CD4-positive, CD25-positive, alpha-beta regulatory T cell (primary cell): ENCODE data around the gene MCFD2. TPM values are rescaled to one million over a fixed set of nuclear protein-coding genes. Genes with fewer than 3 reads are reported as not detected.
A peak's percentile ranks its signal among the peaks of the same experiment; 100 is the strongest.

Experiments
- ATAC-seq, 2 donors: fragments of 150-1000 bp; cut with Tn5 transposase; one replicate each; pipeline ENCODE4 v1.10.0; 2021; ENCODE audit warnings: low read depth in 2 of 2, moderate number of reproducible peaks in 2 of 2, moderate library complexity in 1 of 2
- DNase-seq, 3 donors: peaks; one replicate each; pipeline versions ENCODE4 v3.0.0 to v3.0.0-alpha.2; 2012 to 2022; ENCODE audit warnings: mixed read lengths in 1 of 3
- H3K27ac ChIP-seq: one replicate; pipeline ENCODE4 v1.7.0; 2013; ENCODE audit warnings: mild to moderate bottlenecking, low read length; ENCODE audit not compliant: insufficient read depth, poor library complexity, severe bottlenecking
- H3K27me3 ChIP-seq: one replicate; pipeline ENCODE4 v1.7.0; 2013; ENCODE audit warnings: low read length; ENCODE audit not compliant: control insufficient read depth, insufficient read depth
- H3K36me3 ChIP-seq: one replicate; pipeline ENCODE4 v1.7.0; 2013; ENCODE audit warnings: mild to moderate bottlenecking, low read length, moderate library complexity; ENCODE audit not compliant: control insufficient read depth, insufficient read depth
- H3K4me1 ChIP-seq: 2 replicates; pipeline ENCODE4 v1.7.0; 2013; ENCODE audit warnings: mild to moderate bottlenecking, low read length; ENCODE audit not compliant: insufficient read depth, control insufficient read depth, poor library complexity, severe bottlenecking
- H3K4me3 ChIP-seq: one replicate; pipeline ENCODE4 v1.7.0; 2013; ENCODE audit warnings: low read depth, mild to moderate bottlenecking, low read length, moderate library complexity
- H3K9me3 ChIP-seq, 2 experiments: 1 replicate in 1 of 2; 2 replicates in 1 of 2; pipeline ENCODE4 v1.7.0; 2013; ENCODE audit warnings: low read length in 2 of 2, mild to moderate bottlenecking in 1 of 2, moderate library complexity in 1 of 2; ENCODE audit not compliant: control insufficient read depth in 2 of 2
- H3K27ac Mint-ChIP-seq, 3 donors: one replicate each; pipeline ENCODE4 v1.8.0; 2020 to 2022; ENCODE audit warnings: mild to moderate bottlenecking in 3 of 3, mixed read lengths in 3 of 3, moderate library complexity in 2 of 3
- H3K27me3 Mint-ChIP-seq: one replicate; pipeline ENCODE4 v1.8.0; 2022; ENCODE audit warnings: mild to moderate bottlenecking, mixed read lengths
- H3K36me3 Mint-ChIP-seq: one replicate; pipeline ENCODE4 v1.8.0; 2020; ENCODE audit warnings: mixed read lengths
- H3K4me1 Mint-ChIP-seq, 4 donors: one replicate each; pipeline ENCODE4 v1.8.0; 2020 to 2022; ENCODE audit warnings: mixed read lengths in 4 of 4, mild to moderate bottlenecking in 1 of 4
- H3K4me3 Mint-ChIP-seq, 4 donors: one replicate each; pipeline ENCODE4 v1.8.0; 2020 to 2022; ENCODE audit warnings: mild to moderate bottlenecking in 4 of 4, mixed read lengths in 4 of 4, moderate library complexity in 3 of 4
- H3K9me3 Mint-ChIP-seq, 7 donors: one replicate each; pipeline ENCODE4 v1.8.0; 2020 to 2022; ENCODE audit warnings: mixed read lengths in 7 of 7, mild to moderate bottlenecking in 3 of 7, moderate library complexity in 2 of 7
- polyA plus RNA-seq, 4 donors: library from polyadenylated mRNA; unstranded; fragments of 300-500 nt; fragmentation: Illumina TruSeq; gene quantifications; one replicate each; pipeline ENCODE4 v1.2.3, GENCODE V29; 2021
- total RNA-seq: library from RNA; stranded (reverse); gene quantifications from one replicate; pipeline ENCODE4 v1.2.3, GENCODE V29; 2022

MCFD2 gene
- total and polyA plus RNA-seq, 5 donors from 2014 or later, result 22.0 to 36.4 (median 30.2) TPM

DNA sequence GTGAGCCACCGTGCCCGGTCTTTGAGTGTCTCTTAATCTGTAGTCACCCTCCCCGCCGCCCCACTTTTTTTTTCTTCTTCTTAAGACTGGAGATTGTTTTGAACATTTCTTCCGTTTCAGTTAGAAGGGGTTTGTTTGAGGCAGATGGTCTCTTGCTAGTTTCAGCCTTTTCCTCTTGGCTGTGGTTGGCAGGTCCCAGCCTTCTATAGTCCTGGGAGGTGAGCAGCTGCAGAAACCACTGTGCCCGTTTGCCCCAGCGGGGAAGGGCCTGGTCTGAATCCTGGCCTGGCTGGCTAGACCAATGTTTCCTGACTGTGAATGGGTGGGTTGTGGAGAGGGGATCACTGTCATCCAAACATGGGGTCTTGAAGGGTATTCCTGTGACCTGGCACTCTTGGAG lies 30.1 kb upstream of the MCFD2 start:
- peaks cover 7% of the 10 kb centered on the region for H3K36me3 ChIP-seq
- peak overlapping the region; percentile 85 to 100 (median 99) for H3K27ac Mint-ChIP-seq
- H3K27ac ChIP-seq, result peak overlapping the region; percentile 96
- peaks cover 4% of the 10 kb centered on the region for H3K27me3 Mint-ChIP-seq
- peaks cover 75% of the 10 kb centered on the region for H3K4me1 ChIP-seq
- H3K9me3 Mint-ChIP-seq, result peaks cover 0 to 1% (median 0%) of the 10 kb centered on the region in 7 donors
- no peaks in the 10 kb centered on the region for H3K27me3 ChIP-seq
- peak in 1 of 3 donors; percentile 58 for DNase-seq
- peaks cover 13% of the 10 kb centered on the region for H3K36me3 Mint-ChIP-seq
- peaks cover 32 to 85% (median 61%) of the 10 kb centered on the region in 4 donors for H3K4me1 Mint-ChIP-seq
- H3K9me3 ChIP-seq, result no peaks in the 10 kb centered on the region
- H3K4me3 ChIP-seq, result peak overlapping the region; percentile 53
- peak overlapping the region; percentile 77 to 100 (median 83) for H3K4me3 Mint-ChIP-seq
- no peak for ATAC-seq

DNA sequence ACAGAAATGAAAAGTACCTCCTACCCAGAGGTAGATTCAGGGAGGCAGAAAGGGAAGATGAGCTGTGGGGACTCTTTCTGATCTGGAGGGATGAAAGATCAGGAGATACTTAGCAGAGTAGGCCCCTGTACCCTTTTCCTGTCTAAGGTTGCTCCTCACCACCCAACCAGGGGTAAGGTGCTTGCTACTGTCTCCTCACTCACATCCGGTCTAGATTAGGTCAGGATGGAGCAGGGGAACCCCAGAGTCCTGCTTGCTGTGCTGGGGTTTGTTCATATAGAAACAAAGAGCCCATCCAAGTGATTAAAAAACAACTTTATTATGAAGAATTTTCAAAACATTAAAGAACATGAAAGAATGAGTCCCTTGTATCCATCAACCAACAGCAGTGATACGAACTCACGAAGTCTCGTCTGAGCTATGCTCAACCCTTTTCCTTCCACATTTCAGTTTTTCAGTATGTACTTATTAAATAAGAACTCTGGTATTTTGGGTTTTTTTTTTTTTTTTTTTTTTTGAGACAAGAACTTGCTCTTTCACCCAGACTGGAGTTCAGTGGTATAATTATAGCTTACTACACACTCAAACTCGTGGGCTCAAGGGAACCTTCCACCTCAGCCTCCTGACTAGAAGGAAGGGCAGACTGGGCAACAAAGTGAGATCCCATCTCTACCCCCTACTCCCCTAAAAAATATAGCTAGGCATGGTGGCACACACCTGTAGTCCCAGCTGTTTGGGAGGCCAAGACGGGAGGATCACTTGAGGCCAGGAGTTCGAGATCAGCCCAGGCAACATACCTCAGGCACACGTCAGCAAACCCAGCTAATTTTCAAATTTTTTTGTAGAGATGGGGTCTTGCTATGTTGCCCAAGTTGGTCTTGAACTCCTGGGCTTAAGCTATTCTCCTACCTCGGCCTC lies 28.5 kb upstream of the MCFD2 start:
- peak overlapping the region; percentile 97 to 100 (median 99) for H3K27ac Mint-ChIP-seq
- no peaks in the 10 kb centered on the region for H3K27me3 ChIP-seq
- H3K4me1 ChIP-seq, result peaks cover 85% of the 10 kb centered on the region
- peaks cover 4% of the 10 kb centered on the region for H3K27me3 Mint-ChIP-seq
- peak overlapping the region; percentile 96 for H3K27ac ChIP-seq
- no peaks in the 10 kb centered on the region for H3K36me3 ChIP-seq
- H3K4me3 Mint-ChIP-seq, result peak overlapping the region; percentile 99 to 100 (median 100)
- H3K36me3 Mint-ChIP-seq, result peaks cover 7% of the 10 kb centered on the region
- H3K9me3 Mint-ChIP-seq, result peaks cover 0 to 1% (median 0%) of the 10 kb centered on the region in 7 donors
- H3K9me3 ChIP-seq, result no peaks in the 10 kb centered on the region
- H3K4me1 Mint-ChIP-seq, result peaks cover 32 to 85% (median 62%) of the 10 kb centered on the region in 4 donors
- DNase-seq, result peak; percentile 60 to 88 (median 63)
- peak; percentile 38 to 54 for ATAC-seq
- H3K4me3 ChIP-seq, result peak overlapping the region; percentile 89

DNA sequence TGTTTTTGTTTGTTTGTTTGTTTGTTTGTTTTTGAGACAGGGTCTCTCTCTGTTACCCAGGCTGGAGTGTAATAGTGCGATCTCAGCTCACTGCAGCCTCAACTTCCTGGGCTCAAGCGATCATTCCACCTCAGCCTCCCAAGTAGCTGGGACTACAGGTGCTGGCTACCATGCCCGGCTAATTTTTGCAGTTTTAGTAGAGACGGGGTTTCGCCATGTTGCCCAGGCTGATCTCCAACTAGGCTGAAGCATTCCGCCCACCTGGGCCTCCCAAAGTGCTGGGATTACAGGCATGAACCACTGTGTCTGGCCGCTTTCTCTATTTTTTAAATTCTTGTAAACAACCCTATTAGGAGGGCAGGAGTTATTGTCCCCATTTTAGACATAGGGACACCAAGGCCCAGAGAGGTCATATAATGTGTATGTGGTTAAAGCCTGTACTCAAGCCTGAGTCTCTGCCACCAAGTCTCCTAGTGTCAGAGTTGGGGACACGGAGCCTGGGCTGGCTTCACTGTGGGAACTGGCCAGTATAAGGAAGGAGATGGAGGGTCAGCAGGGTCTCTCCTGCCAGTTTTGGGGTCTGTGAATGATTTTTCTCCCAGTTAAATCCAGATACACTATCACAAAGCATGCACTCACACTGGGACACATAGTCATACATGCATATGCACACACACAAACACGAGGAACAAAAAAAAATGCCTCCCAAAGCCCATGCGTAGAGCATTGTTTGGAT lies 27.5 kb upstream of the MCFD2 start:
- Histone ChIP-seq H3K4me3 (peak overlapping the region; percentile 89), H3K4me1 (peaks cover 75% of the 10 kb centered on the region), H3K9me3 (no peaks in the 10 kb centered on the region), H3K27ac (peak overlapping the region; percentile 96), H3K36me3 (no peaks in the 10 kb centered on the region), H3K27me3 (no peaks in the 10 kb centered on the region)
- Mint-ChIP-seq H3K4me1 (peaks cover 32 to 82% (median 54%) of the 10 kb centered on the region in 4 donors), H3K9me3 (peaks cover 0 to 1% (median 0%) of the 10 kb centered on the region in 7 donors), H3K27me3 (peaks cover 4% of the 10 kb centered on the region), H3K36me3 (no peaks in the 10 kb centered on the region), H3K27ac (peak overlapping the region; percentile 97 to 100 (median 99)), H3K4me3 (peak overlapping the region; percentile 99 to 100 (median 100))
- ATAC-seq, result no peak
- DNase-seq, result peak in 1 of 3 donors; percentile 8

DNA sequence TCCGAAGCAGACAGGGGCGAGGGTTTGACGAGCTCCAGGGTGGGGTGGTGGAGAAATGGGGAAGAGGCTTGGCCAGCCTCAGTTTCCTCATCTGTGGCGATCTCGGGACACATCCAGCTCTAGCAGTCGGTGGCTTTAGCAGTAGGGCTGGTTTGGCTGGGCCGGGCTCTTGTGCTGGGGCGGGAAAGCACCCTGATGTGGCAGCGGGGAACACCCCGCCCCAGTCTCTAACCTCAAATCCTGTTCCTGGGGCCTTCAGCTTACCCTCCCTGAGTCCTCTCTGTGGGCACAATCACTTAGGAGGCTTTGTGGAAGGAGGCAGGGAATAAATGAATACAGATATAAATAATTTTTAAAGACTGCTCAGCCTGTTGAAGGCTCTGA lies 26.5 kb upstream of the MCFD2 start:
- peak overlapping the region; percentile 96 for H3K27ac ChIP-seq
- peak; percentile 66 to 82 (median 69) for DNase-seq
- Mint-ChIP-seq H3K27ac (peak overlapping the region; percentile 97 to 100 (median 99)), H3K9me3 (no peaks in the 10 kb centered on the region), H3K4me1 (peaks cover 34 to 81% (median 56%) of the 10 kb centered on the region in 4 donors), H3K4me3 (peak overlapping the region; percentile 99 to 100 (median 100)), H3K36me3 (peaks cover 2% of the 10 kb centered on the region), H3K27me3 (peaks cover 4% of the 10 kb centered on the region)
- no peaks in the 10 kb centered on the region for H3K9me3 ChIP-seq
- H3K4me3 ChIP-seq, result peak overlapping the region; percentile 89
- ATAC-seq, result peak; percentile 39 to 44
- H3K27me3 ChIP-seq, result no peaks in the 10 kb centered on the region
- peaks cover 66% of the 10 kb centered on the region for H3K4me1 ChIP-seq
- no peaks in the 10 kb centered on the region for H3K36me3 ChIP-seq

DNA sequence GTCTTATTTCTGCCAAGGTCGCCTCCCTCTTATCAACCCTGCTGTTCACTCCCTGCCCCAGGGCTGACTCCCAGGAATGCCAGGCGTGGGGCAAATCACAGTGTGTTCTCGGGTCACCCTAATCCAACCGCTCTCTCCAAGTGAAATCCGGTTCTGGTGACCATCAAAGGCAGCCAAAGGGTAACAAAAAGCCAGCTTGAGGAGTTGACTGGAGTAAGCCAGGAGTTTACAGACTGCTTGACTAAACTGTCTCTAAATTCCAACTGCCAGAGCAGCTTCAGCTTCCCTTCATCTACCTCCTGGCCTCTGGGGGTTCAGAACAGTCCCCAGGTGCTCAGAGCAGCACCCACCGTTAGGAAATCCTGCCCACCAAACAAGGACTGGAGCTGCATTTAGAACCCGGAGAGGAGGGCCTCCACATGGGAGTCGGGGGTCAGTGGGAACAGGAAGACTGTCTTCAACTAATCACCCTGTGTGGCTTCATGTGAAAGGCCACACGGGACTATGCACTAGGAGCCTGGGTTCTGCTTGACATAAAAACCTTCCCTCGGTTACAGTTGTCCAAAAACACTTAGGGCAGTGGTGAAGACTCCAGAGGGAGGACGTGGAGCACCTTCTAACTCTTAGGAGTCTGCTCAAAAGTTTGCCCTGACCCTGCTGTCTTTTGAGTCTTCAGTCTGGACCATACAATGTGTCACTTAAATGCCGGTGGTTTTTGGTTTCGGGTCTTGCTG lies 24.2 kb upstream of the MCFD2 start:
- Histone ChIP-seq H3K36me3 (no peaks in the 10 kb centered on the region), H3K4me1 (peaks cover 46% of the 10 kb centered on the region), H3K27me3 (no peaks in the 10 kb centered on the region), H3K27ac (peak overlapping the region; percentile 74), H3K4me3 (peak overlapping the region; percentile 69), H3K9me3 (no peaks in the 10 kb centered on the region)
- Mint-ChIP-seq H3K4me3 (peak overlapping the region; percentile 89 to 95 (median 92)), H3K9me3 (no peaks in the 10 kb centered on the region), H3K27me3 (peaks cover 4% of the 10 kb centered on the region), H3K4me1 (peaks cover 23 to 74% (median 51%) of the 10 kb centered on the region in 4 donors), H3K36me3 (peaks cover 3% of the 10 kb centered on the region), H3K27ac (peak overlapping the region; percentile 90 to 93 (median 92))
- ATAC-seq (no peak), DNase-seq (no peak)

DNA sequence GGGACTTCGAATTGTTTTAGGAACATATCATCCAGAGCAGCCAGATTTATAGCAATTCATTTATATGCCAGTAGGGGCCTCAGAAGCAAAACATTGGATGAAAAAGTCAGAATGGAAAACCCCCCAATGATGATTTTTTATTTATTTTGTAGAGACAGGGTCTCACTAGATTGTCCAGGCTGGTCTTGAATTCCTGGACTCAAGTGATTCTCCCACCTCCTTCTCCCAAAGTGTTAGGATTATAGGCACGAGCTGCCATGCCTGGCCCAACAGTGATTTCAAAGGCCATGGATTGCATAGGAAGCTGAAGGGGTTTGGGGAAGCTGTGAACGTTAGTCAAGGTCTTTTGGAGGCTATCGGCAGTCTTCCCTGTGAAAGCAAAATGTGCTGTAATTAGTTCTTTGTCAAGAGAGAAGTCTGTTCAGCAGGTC lies 21.9 kb upstream of the MCFD2 start:
- DNase-seq, result peak in 1 of 3 donors; percentile 20

DNA sequence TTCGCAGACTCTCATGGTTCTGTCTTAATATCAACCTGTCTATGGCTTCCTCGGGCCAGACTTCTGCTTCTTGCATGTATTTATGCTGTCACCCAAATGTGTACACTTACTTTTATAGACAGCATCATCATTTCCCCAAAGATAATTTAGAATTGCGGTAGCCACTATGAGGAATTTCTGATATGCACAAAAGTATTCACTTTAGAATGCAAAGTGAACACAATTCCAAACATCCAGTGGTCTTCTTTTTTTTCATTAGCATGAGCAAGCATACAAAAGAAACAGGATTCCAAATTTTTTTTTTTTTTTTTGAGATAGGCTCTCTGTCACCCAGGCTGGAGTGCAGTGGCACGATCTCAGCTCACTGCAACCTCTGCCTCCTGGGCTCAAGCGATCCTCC lies 21.0 kb upstream of the MCFD2 start:
- no peak overlapping the region for H3K4me3 ChIP-seq
- Mint-ChIP-seq H3K36me3 (peaks cover 7% of the 10 kb centered on the region), H3K4me3 (peak overlapping the region in 1 of 4 donors; percentile 35), H3K9me3 (no peaks in the 10 kb centered on the region), H3K27ac (peak overlapping the region in 1 of 3 donors; percentile 60), H3K27me3 (no peaks in the 10 kb centered on the region), H3K4me1 (peaks cover 18 to 61% (median 49%) of the 10 kb centered on the region in 4 donors)
- H3K27ac ChIP-seq, result no peak overlapping the region
- DNase-seq (no peak), ATAC-seq (no peak)
- H3K4me1 ChIP-seq, result peaks cover 34% of the 10 kb centered on the region
- H3K9me3 ChIP-seq, result no peaks in the 10 kb centered on the region
- H3K27me3 ChIP-seq, result no peaks in the 10 kb centered on the region
- no peaks in the 10 kb centered on the region for H3K36me3 ChIP-seq

More for the DNA sequence above, 21.9 kb upstream of the MCFD2 start:
- H3K36me3 Mint-ChIP-seq, result peaks cover 7% of the 10 kb centered on the region
- no peaks in the 10 kb centered on the region for H3K36me3 ChIP-seq
- peaks cover 17 to 68% (median 53%) of the 10 kb centered on the region in 4 donors for H3K4me1 Mint-ChIP-seq
- peaks cover 4% of the 10 kb centered on the region for H3K27me3 Mint-ChIP-seq
- H3K27me3 ChIP-seq, result no peaks in the 10 kb centered on the region
- H3K4me1 ChIP-seq, result peaks cover 40% of the 10 kb centered on the region
- no peak overlapping the region for H3K27ac ChIP-seq
- H3K9me3 Mint-ChIP-seq, result no peaks in the 10 kb centered on the region
- peak overlapping the region in 2 of 4 donors; percentile 82 to 89 for H3K4me3 Mint-ChIP-seq
- no peak overlapping the region for H3K4me3 ChIP-seq
- ATAC-seq, result no peak
- no peaks in the 10 kb centered on the region for H3K9me3 ChIP-seq
- H3K27ac Mint-ChIP-seq, result peak overlapping the region in 2 of 3 donors; percentile 50 to 66
